ENCODE measurements around the gene PPARG.
A peak's percentile ranks its signal among the peaks of the same experiment; 100 is the strongest.
"Not testable (repeated sequence)": the region's sequence is repeated elsewhere in the genome, so short reads cannot be mapped to it uniquely, and the experiment has no call there.

Gene PPARG

DNA sequence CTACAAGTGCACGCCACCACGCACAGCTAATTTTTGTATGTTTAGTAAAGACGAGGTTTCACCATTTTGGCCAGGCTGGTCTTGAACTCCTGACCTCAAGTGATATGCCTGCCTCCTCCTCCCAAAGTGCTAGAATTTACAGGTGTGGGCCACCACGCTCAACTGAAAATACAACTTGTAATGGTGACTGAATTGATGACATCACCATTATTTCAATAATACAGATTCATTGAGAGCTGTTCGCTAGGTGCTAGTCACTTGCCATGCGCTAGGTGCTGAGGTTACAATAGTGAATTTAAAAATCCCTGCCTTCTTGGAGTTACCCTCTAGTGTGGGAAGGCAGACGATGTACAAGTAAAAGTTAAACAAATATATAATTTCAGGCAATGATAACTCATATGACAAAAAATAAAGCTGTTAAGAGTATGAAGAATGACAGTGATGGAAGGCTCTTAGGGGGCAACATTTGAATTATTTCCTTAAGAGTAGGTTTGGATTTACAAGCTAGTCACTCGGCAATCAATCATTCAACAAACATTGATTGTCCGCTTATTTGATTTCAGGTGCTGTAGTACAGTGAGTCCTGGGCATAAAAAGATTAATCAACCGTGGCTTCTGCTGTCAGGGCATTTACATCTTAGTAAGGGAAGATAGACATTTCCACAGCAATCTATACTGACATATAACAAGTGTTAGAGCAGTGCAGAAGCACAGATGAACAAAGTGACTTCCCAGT, 9.1 kb upstream of the PPARG start:
- DNase-seq (ENCODE audit: low spot score) = no peak

GRCh38 chr3:12280357-12280806, 8.5 kb upstream of the PPARG start:
- DNase-seq (ENCODE audit: low spot score) = no peak

DNA sequence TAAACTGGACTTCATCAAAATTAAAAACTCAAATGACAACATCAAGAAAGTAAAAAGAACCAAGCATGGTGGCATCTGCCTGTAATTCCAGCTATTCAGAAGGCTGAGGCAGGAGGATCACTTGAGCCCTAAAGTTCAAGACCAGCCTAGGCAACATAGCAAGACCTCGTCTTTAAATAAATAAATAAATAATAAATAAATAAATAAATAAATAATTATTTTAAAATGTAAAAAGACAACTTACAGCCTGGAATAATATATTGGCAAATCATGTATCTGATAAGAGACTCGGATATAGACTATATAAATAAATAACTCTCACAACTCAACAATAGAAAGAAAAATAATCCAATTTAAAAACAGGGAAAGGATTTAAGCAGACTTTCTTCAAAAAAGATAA, 4.3 kb upstream of the PPARG start:
- DNase-seq (ENCODE audit: low spot score) = no peak

- DNase-seq (ENCODE audit: low spot score) = no peak
Measured at GRCh38 chr3:12285003-12285555, 3.8 kb upstream of the PPARG start.

DNA sequence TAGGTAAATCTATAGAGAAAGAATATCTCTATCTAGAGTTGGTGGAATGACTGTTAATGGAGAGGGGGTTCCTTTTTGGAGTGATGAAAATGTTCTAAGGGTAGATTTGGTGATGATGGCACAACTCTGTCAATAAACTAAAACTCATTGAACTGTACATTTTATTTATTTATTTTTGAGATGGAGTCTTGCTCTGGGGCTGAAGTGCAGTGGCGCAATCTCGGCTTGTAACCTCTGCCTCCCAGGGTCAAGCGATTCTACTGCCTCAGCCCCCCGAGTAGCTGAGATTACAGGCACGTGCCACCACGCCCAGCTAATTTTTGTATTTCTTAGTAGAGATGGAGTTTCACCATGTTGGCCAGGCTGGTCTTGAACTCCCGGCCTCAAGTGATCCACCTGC, 3.1 kb upstream of the PPARG start:
- DNase-seq (ENCODE audit: low spot score) = not testable (repeated sequence)

GRCh38 chr3:12286504-12286903, 2.4 kb upstream of the PPARG start:
- DNase-seq (ENCODE audit: low spot score) = no peak

DNA sequence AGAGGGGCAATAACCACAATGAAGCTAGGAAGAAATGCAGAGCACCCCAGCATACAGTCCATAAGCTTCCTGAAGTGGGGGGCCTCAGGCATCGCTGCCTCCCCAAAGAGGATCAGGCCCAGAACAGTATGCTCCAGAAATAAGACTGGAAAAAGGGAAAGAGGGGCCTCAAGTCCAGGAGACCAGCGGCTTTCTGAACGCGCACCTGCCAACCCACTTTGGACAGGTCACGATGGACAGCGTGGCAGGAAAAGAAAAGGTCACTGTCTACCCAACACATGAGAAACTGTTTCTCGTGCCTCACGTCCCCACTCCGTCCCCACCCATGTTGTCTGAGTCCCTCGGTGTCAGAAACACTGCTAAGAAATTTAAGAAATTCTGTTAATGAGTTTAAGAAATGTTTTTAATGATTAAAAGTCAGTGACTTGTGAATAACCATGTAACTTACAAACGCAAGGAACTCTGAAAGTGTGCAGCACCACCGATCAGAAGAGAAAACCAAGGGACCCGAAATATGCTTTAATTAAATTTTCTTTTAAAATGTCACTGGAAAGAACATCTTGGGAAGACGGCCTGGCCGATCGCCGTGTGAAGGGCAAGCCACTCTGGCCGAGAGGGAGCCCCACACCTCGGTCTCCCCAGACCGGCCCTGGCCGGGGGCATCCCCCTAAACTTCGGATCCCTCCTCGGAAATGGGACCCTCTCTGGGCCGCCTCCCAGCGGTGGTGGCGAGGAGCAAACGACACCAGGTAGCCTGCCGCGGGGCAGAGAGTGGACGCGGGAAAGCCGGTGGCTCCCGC, 1.7 kb upstream of the PPARG start:
- DNase-seq (ENCODE audit: low spot score) = no peak

DNA sequence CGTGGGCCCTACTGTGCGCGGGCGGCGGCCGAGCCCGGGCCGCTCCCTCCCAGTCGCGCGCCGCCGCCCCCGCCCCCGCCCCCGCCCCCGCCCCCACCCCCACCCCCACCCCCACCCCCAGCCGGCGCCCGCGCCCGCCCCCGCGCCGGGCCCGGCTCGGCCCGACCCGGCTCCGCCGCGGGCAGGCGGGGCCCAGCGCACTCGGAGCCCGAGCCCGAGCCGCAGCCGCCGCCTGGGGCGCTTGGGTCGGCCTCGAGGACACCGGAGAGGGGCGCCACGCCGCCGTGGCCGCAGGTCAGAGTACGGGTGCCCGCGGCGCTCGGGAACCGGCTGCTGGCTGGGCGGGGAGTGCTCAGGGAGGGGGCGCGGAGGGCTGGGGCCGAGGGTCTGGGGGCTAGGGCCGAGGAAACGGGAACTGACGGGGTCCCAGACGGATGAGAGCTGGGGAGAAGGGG, 1.1 kb upstream of the PPARG start:
- DNase-seq (ENCODE audit: low spot score) = no peak

GRCh38 chr3:12289524-12289923, 654 bp downstream of the PPARG start:
- DNase-seq (ENCODE audit: low spot score) = no peak

GRCh38 chr3:12292770-12293169, 3.9 kb downstream of the PPARG start:
- no peak for DNase-seq (ENCODE audit: low spot score)

GRCh38 chr3:12294885-12295580, 6.2 kb downstream of the PPARG start:
- no peak for DNase-seq (ENCODE audit: low spot score)

DNA sequence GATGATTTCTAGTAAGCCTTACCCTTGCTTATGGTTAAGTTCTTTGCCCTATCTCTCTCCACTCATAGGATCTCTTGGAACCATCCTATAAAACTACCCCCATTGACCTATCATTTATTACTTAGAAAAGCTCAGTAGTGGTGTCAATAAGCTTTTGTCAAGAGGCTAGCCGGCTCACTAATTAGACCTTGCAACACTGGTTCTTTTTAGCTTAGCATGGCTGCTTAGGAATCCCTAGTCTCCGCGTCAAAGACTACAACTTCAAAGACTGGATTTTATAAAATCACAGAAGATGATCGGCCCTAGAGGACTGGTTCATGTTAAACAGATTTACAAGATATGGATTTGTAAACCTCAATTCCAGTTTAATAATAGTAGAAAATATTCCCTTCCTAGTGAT, 7.6 kb downstream of the PPARG start:
- no peak for DNase-seq (ENCODE audit: low spot score)

- no peak for DNase-seq (ENCODE audit: low spot score)
Measured at GRCh38 chr3:12299026-12299425, 10.2 kb downstream of the PPARG start.

- DNase-seq (ENCODE audit: low spot score) = no peak
Measured at GRCh38 chr3:12300137-12300536, 11.3 kb downstream of the PPARG start.

DNA sequence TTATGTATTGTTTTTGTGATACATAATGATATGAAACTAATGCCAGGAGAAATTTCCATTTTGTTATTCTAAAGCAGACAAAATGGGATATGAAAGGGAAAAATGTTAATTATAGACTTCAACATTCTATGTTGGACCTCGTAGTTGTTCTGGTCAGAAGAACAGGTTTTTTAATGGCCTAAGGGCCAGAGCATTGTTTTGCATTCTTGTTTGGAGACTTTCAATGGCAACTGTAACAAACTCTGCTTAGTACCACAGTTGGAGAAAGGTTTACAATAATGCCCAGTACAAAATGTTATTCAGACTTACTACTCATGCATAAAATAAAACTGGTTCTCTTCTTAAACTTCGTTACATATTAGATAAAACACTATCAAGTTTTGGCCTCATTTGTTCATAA, 12.2 kb downstream of the PPARG start:
- DNase-seq (ENCODE audit: low spot score) = no peak

GRCh38 chr3:12301513-12301912, 12.6 kb downstream of the PPARG start:
- DNase-seq (ENCODE audit: low spot score) = peak; percentile 17

DNA sequence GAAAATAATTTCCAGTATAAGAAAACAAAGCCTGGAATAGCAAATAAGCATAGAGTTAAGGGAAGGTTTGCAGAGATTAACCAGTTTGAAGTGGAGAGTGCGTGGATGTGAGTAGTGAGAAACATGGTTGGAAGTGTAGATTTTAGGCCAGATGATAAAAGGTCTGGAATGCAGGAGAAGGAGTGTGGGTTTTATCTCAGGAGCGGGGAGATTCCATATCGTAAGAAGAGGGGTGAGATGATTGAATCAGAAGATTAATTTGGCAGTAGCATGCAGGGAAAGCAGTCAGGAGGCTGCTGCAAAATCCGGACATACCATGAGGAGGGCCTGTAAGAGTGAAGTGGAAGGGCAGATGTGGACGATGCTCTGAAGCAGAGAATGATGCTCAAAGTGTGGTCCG, 13.7 kb downstream of the PPARG start:
- no peak for DNase-seq (ENCODE audit: low spot score)

DNA sequence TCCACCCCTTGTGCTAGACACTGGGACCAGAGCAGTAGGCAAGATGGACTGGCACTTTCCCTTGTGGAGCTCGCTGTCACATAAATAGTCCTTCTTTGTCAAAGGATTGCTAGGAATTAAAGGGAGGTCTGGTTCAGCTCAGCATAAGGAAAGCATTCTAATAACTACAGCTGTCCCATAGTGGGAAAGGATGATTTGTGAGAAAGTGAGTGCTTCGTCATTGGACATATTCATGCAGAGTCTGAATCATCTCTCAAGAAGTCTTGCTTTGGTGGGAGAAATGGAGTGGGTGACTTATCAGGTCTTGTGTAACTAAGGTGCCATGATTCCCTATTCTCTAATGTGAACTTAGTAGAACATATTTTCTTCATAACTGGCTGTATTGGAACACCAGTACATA, 14.7 kb downstream of the PPARG start:
- DNase-seq (ENCODE audit: low spot score) = no peak

- DNase-seq (ENCODE audit: low spot score) = no peak
Measured at GRCh38 chr3:12303993-12304392, 15.1 kb downstream of the PPARG start.

DNA sequence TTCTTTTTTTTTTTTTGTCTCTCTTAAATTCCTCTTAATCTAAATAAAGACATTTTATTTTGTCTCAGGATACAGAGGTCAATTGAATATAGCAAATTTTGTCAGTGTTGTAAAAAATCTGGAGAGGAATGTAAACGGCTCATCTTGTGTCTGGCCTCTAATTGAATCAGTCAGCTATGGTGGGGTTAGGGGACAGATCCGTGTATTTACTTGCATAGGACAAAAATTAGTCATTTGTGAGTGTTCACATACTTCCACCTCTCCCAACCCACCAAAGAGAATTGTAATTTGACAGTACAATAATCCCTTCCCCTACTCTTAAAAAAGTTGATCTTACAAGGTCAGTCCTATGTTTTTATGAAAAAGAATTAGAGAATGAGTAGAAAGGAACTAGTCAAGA, 18.3 kb downstream of the PPARG start:
- DNase-seq (ENCODE audit: low spot score) = no peak

GRCh38 chr3:12308517-12308916, 19.6 kb downstream of the PPARG start:
- DNase-seq (ENCODE audit: low spot score) = no peak

- DNase-seq (ENCODE audit: low spot score) = no peak
Measured at GRCh38 chr3:12309716-12310115, 20.8 kb downstream of the PPARG start.

DNA sequence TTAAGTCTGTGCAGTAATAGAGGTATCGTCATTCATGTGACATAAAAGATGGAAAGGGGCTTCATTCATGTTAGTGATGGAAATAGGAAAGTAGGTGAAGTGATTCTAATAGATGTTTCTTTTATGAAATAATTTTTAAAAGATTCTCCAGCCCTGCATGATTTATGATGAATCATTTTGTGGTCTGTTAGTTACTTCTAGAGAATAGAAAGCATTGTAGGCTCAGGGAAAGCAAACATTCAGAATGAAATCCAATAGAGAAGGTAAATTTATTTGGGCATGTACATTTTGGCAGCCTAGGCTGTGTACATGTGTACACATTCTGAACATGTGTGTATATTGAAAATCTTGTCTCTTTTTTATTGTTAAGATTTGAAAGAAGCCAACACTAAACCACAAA, 23.1 kb downstream of the PPARG start:
- DNase-seq (ENCODE audit: low spot score) = no peak
